HEK293T (cell line): ENCODE results near the gene CDCP2.

ENCODE experiments used
- CTCF ChIA-PET: fragments of 350-600 bp; formaldehyde crosslinking; extraction: SDS; loops from one replicate; lab custom pipeline; 2021; ENCODE audit warnings: antibody characterized with exemption, inconsistent platforms; lab: Yijun Ruan, JAX
- POLR2A ChIA-PET: fragments of 350-600 bp; formaldehyde crosslinking; extraction: SDS; loops from one replicate; lab custom pipeline; 2020; ENCODE audit warnings: antibody characterized with exemption, inconsistent platforms; lab: Yijun Ruan, JAX
- DNase-seq: peaks from one replicate; pipeline ENCODE4 v3.0.0; 2012; ENCODE audit warnings: mixed read lengths; ENCODE audit errors: extremely low spot score
- ARNT ChIP-seq: fragments of 450-650 bp; IDR thresholded peaks from 2 replicates; pipeline ENCODE4 v1.6.1; 2017; ENCODE audit warnings: mild to moderate bottlenecking
- BHLHE40 ChIP-seq: fragments of 450-650 bp; IDR thresholded peaks from 2 replicates; pipeline ENCODE4 v1.6.1; 2016; ENCODE audit warnings: mild to moderate bottlenecking, moderate library complexity, borderline replicate concordance
- CTBP1 ChIP-seq: fragments of 450-650 bp; IDR thresholded peaks from 2 replicates; pipeline ENCODE4 v1.6.1; 2016; ENCODE audit warnings: borderline replicate concordance
- ELF4 ChIP-seq: fragments of 450-650 bp; IDR thresholded peaks from 2 replicates; pipeline ENCODE4 v1.6.1; 2017; ENCODE audit warnings: antibody characterized with exemption
- FOXA1 ChIP-seq: fragments of 450-650 bp; IDR thresholded peaks from 2 replicates; pipeline ENCODE4 v1.6.1; 2016; ENCODE audit warnings: mild to moderate bottlenecking
- FOXK2 ChIP-seq: fragments of 450-650 bp; IDR thresholded peaks from 2 replicates; pipeline ENCODE4 v1.6.1; 2016; ENCODE audit warnings: mild to moderate bottlenecking
- FOXM1 ChIP-seq: fragments of 450-650 bp; IDR thresholded peaks from 2 replicates; pipeline ENCODE4 v1.6.1; 2017; ENCODE audit warnings: mild to moderate bottlenecking, borderline replicate concordance
- HDGF ChIP-seq: fragments of 450-650 bp; IDR thresholded peaks from 2 replicates; pipeline ENCODE4 v1.6.1; 2017; ENCODE audit warnings: antibody characterized with exemption, borderline replicate concordance
- L3MBTL2 ChIP-seq: fragments of 450-650 bp; conservative IDR thresholded peaks from 2 replicates; pipeline ENCODE4 v1.6.1; 2016; ENCODE audit warnings: mild to moderate bottlenecking
- LEF1 ChIP-seq: fragments of 450-650 bp; IDR thresholded peaks from 2 replicates; pipeline ENCODE4 v1.6.1; 2017; ENCODE audit warnings: mild to moderate bottlenecking, borderline replicate concordance
- NFRKB ChIP-seq: fragments of 450-650 bp; IDR thresholded peaks from 2 replicates; pipeline ENCODE4 v1.6.1; 2016; ENCODE audit warnings: mild to moderate bottlenecking, moderate library complexity
- SP1 ChIP-seq: fragments of 450-650 bp; IDR thresholded peaks from 2 replicates; pipeline ENCODE4 v1.6.1; 2017
- SUZ12 ChIP-seq: fragments of 450-650 bp; IDR thresholded peaks from 2 replicates; pipeline ENCODE4 v1.6.1; 2016; ENCODE audit warnings: mild to moderate bottlenecking
- TARDBP ChIP-seq: fragments of 450-650 bp; IDR thresholded peaks from 2 replicates; pipeline ENCODE4 v1.6.1; 2016
- ZNF384 ChIP-seq: fragments of 450-650 bp; IDR thresholded peaks from 2 replicates; pipeline ENCODE4 v1.6.1; 2016
- TF ChIP-seq, protein P1 (sequence below): fragments of 450-650 bp; IDR thresholded peaks from 2 replicates; pipeline ENCODE4 v1.6.1; 2016

The CDCP2 gene

GRCh38 chr1:54163051-54163450 is 10.3 kb upstream of the CDCP2 start:
- CTCF ChIA-PET, result interaction anchor here (1.9 kb wide), 1 partner anchor 18 kb away, joined by 4 read pairs; no protein-coding TSS in a partner anchor
- POLR2A ChIA-PET, result no interaction called here
- TF ChIP-seq L3MBTL2, result no peak
- no peak for TF ChIP-seq BHLHE40
- no peak for TF ChIP-seq CTBP1
- no peak for TF ChIP-seq LEF1
- DNase-seq, result no peak

DNA sequence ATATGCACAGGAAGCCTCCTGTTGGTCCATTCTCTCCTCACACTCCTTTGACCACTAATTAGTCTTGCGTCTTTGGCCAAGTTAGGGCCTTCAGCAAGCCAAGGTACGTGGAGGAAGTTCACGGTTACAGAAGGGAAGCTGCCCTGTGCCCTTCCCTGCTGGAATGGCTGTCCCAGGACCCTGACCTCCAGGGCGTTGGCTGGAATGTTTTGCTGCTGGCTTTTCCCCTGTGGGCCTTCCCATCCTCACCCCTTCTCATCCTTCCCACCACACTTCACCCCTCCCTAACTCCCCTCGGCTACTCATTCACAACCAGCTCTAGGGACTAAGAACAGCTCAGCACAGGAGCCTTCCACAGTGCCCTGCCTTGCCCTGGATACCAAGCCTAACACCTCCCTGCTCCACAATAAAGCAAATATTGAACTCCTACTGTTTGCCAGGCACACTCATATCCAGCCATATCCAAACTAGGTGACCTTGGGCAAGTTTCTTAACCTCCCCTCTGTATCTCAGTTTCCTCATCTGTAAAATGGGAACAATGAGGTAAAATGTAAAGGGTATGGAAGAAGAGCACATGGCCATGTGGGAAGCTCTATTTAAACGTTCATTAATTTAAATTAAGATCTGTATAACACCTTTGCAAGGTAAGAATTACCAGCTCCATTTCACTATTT is 8.8 kb upstream of the CDCP2 start:
- DNase-seq, result no peak
- TF ChIP-seq ZNF384 (no peak), ELF4 (no peak), L3MBTL2 (no peak), NFRKB (no peak), HDGF (no peak), CTBP1 (no peak), FOXK2 (no peak)
- CTCF ChIA-PET, result no interaction called here
- POLR2A ChIA-PET, result no interaction called here

- ChIA-PET CTCF (no interaction called here), POLR2A (no interaction called here)
- no peak for DNase-seq
- TF ChIP-seq TARDBP, result no peak
- no peak for TF ChIP-seq L3MBTL2
- TF ChIP-seq ELF4, result no peak
- TF ChIP-seq ZNF384, result no peak
- no peak for TF ChIP-seq NFRKB
- no peak for TF ChIP-seq HDGF
- no peak for TF ChIP-seq SP1
- TF ChIP-seq FOXA1, result no peak
These were observed 7.6 kb upstream of the CDCP2 start for GRCh38 chr1:54160351-54160750.

GRCh38 chr1:54159733-54160316 is 7.0 kb upstream of the CDCP2 start:
- no peak for DNase-seq
- ChIA-PET POLR2A (no interaction called here), CTCF (no interaction called here)
- TF ChIP-seq, protein P1, sequence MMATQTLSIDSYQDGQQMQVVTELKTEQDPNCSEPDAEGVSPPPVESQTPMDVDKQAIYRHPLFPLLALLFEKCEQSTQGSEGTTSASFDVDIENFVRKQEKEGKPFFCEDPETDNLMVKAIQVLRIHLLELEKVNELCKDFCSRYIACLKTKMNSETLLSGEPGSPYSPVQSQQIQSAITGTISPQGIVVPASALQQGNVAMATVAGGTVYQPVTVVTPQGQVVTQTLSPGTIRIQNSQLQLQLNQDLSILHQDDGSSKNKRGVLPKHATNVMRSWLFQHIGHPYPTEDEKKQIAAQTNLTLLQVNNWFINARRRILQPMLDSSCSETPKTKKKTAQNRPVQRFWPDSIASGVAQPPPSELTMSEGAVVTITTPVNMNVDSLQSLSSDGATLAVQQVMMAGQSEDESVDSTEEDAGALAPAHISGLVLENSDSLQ, result no peak
- TF ChIP-seq FOXA1 (no peak), ARNT (no peak), L3MBTL2 (no peak), TARDBP (no peak), CTBP1 (no peak), HDGF (no peak), ZNF384 (no peak), ELF4 (no peak), SUZ12 (no peak)

- CTCF ChIA-PET, result no interaction called here
- POLR2A ChIA-PET, result no interaction called here
- TF ChIP-seq SP1, result no peak
- no peak for TF ChIP-seq BHLHE40
- TF ChIP-seq SUZ12, result no peak
- no peak for DNase-seq
These were observed 5.3 kb upstream of the CDCP2 start for GRCh38 chr1:54158071-54158470.

- POLR2A ChIA-PET, result no interaction called here
- no peak for TF ChIP-seq HDGF
- TF ChIP-seq BHLHE40, result no peak
- TF ChIP-seq TARDBP, result no peak
- no peak for DNase-seq
- CTCF ChIA-PET, result no interaction called here
These were observed 4.6 kb upstream of the CDCP2 start for GRCh38 chr1:54157401-54157800.

DNA sequence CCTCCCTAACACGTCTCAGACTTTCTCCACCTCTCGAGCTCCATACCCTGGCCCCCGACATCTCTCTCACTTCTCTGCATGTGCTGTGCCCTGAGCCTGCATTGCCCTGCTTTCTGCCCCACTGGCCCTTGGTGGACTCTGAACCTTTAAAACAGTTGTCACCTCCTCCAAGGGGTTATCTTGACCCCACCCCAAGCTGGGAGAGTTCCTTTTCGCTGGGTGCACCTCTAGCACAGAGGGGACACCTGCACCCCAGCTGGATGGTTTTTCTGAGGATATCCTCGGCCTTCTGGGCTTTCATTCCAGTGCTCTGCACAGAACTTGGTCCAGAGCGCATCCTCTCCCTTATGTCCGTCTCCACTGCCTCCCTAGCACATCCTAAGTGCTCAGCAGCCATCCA is 4.2 kb upstream of the CDCP2 start:
- DNase-seq, result no peak
- CTCF ChIA-PET, result no interaction called here
- TF ChIP-seq FOXK2 (no peak), ZNF384 (no peak), SUZ12 (no peak), HDGF (no peak), TARDBP (no peak), L3MBTL2 (no peak), BHLHE40 (no peak), FOXM1 (no peak)
- POLR2A ChIA-PET, result no interaction called here

DNA sequence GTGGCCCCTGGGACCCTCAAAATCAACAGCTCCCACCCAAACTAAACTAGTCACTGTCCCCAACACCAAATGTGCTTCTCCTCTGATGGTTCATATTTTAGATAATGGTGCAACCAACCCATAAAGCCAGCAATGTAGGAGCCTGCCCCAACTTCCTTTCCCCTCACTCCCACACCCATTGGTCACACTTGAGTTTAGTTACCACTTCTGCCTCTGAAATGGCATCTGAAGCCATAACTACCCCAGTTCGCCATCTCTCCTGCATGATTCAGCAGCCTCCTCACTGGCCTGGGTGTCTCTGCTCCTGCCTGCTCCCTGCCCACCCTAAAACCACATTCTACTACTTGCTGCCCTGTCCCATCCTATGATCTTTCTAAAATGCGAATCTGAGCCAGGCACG is 3.4 kb upstream of the CDCP2 start:
- CTCF ChIA-PET, result no interaction called here
- TF ChIP-seq TARDBP, result no peak
- DNase-seq, result no peak
- POLR2A ChIA-PET, result no interaction called here
